GM19395 (cell line): ENCODE results near the gene SLC35C1.
A peak's percentile ranks its signal among the peaks of the same experiment; 100 is the strongest.
"Not testable (repeated sequence)": the region's sequence is repeated elsewhere in the genome, so short reads cannot be mapped to it uniquely, and the experiment has no call there.

Source experiments
- ATAC-seq: cut with Tn5 transposase; IDR thresholded peaks from one replicate; pipeline ENCODE4 v1.9.1; 2021; ENCODE audit warnings: mild to moderate bottlenecking, moderate library complexity; ENCODE audit not compliant: unreplicated experiment

Gene SLC35C1

GRCh38 chr11:45809456-45810395 is 4.8 kb downstream of the SLC35C1 start:
- ATAC-seq, result no peak

GRCh38 chr11:45810431-45811108 is 5.6 kb downstream of the SLC35C1 start:
- no peak for ATAC-seq

- no peak for ATAC-seq
Measured at GRCh38 chr11:45811109-45811435, 6.1 kb downstream of the SLC35C1 start.

- ATAC-seq, result no peak
Measured at GRCh38 chr11:45811571-45812290, 6.8 kb downstream of the SLC35C1 start.

- ATAC-seq, result no peak
Measured at GRCh38 chr11:45812581-45813548, 7.9 kb downstream of the SLC35C1 start.

GRCh38 chr11:45815747-45816146 is 10.8 kb downstream of the SLC35C1 start:
- no peak for ATAC-seq

GRCh38 chr11:45816614-45817013 is 11.7 kb downstream of the SLC35C1 start:
- no peak for ATAC-seq

- ATAC-seq, result peak; percentile 82
Measured at GRCh38 chr11:45817191-45817590, 12.2 kb downstream of the SLC35C1 start.

- ATAC-seq, result no peak
Measured at GRCh38 chr11:45818961-45819605, 14.1 kb downstream of the SLC35C1 start.

- no peak for ATAC-seq
Measured at GRCh38 chr11:45820211-45820857, 15.4 kb downstream of the SLC35C1 start.

GRCh38 chr11:45826492-45826891 is 21.5 kb downstream of the SLC35C1 start:
- not testable (repeated sequence) for ATAC-seq

GRCh38 chr11:45827123-45827522 is 22.2 kb downstream of the SLC35C1 start:
- no peak for ATAC-seq

- no peak for ATAC-seq
Measured at GRCh38 chr11:45828996-45829395, 24.0 kb downstream of the SLC35C1 start.

GRCh38 chr11:45830596-45830995 is 25.6 kb downstream of the SLC35C1 start:
- no peak for ATAC-seq

- ATAC-seq, result no peak
Measured at GRCh38 chr11:45832811-45833441, 28.0 kb downstream of the SLC35C1 start.

GRCh38 chr11:45833761-45834160 is 28.8 kb downstream of the SLC35C1 start:
- no peak for ATAC-seq

GRCh38 chr11:45834298-45834756 is 29.4 kb downstream of the SLC35C1 start:
- ATAC-seq, result no peak

- no peak for ATAC-seq
Measured at GRCh38 chr11:45839204-45839603, 34.3 kb downstream of the SLC35C1 start.

GRCh38 chr11:45840251-45840650 is 35.3 kb downstream of the SLC35C1 start:
- ATAC-seq, result not testable (repeated sequence)
